GM23338 (cell line): ENCODE data around the gene PCDHB4. TPM values are rescaled to one million over a fixed set of nuclear protein-coding genes. Genes with fewer than 3 reads are reported as not detected.
A peak's percentile ranks its signal among the peaks of the same experiment; 100 is the strongest.

Source experiments
- ATAC-seq: fragments of 200-7000 bp; cut with Tn5 transposase; 3 replicates; pipeline ENCODE4 v1.9.1; 2020
- DNase-seq: peaks from one replicate; pipeline ENCODE4 v3.0.0-alpha.2; 2015; ENCODE audit warnings: low spot score
- H2AFZ ChIP-seq: fragments of 200-600 bp; sonication (generic); 2 replicates; pipeline ENCODE4 v1.8.0; 2016; ENCODE audit warnings: antibody characterized with exemption, mild to moderate bottlenecking, moderate library complexity
- H3F3A ChIP-seq: fragments of 200-600 bp; sonication (generic); replicated peaks from 2 replicates; pipeline ENCODE4 v1.8.0; 2017; ENCODE audit warnings: antibody characterized with exemption, mixed run types, low read depth
- H3K27ac ChIP-seq: fragments of 200-600 bp; sonication (generic); 2 replicates; pipeline ENCODE4 v1.6.1; 2016; ENCODE audit warnings: low read depth
- H3K27me3 ChIP-seq: fragments of 200-600 bp; sonication (generic); 2 replicates; pipeline ENCODE4 v1.8.0; 2016; ENCODE audit warnings: mild to moderate bottlenecking, mixed run types, moderate library complexity; ENCODE audit not compliant: insufficient read depth
- H3K36me3 ChIP-seq: fragments of 200-600 bp; sonication (generic); 2 replicates; pipeline ENCODE4 v1.8.0; 2016; ENCODE audit warnings: mild to moderate bottlenecking; ENCODE audit not compliant: insufficient read depth
- H3K4me1 ChIP-seq: fragments of 200-600 bp; sonication (generic); 2 replicates; pipeline ENCODE4 v1.8.0; 2016; ENCODE audit warnings: mild to moderate bottlenecking, moderate library complexity; ENCODE audit not compliant: insufficient read depth
- H3K4me2 ChIP-seq: fragments of 200-600 bp; sonication (generic); 2 replicates; pipeline ENCODE4 v1.7.1; 2017; ENCODE audit warnings: mixed run types
- H3K4me3 ChIP-seq: fragments of 200-600 bp; sonication (generic); 2 replicates; pipeline ENCODE4 v1.6.1; 2016; ENCODE audit warnings: mixed run types
- H3K79me2 ChIP-seq: fragments of 200-600 bp; sonication (generic); replicated peaks from 2 replicates; pipeline ENCODE4 v1.8.0; 2017; ENCODE audit warnings: mild to moderate bottlenecking; ENCODE audit not compliant: insufficient read depth
- H3K9me2 ChIP-seq: fragments of 200-600 bp; sonication (generic); 2 replicates; pipeline ENCODE4 v1.8.0; 2017; ENCODE audit not compliant: insufficient read depth
- H4K20me1 ChIP-seq: fragments of 200-600 bp; sonication (generic); replicated peaks from 2 replicates; pipeline ENCODE4 v1.8.0; 2017; ENCODE audit warnings: mild to moderate bottlenecking; ENCODE audit not compliant: insufficient read depth
- H3K27ac Mint-ChIP-seq: 2 replicates; pipeline ENCODE4 v1.8.0; 2020; ENCODE audit warnings: inconsistent platforms, mild to moderate bottlenecking, moderate library complexity, mixed read lengths
- H3K27me3 Mint-ChIP-seq: 3 replicates; pipeline ENCODE4 v1.8.0; 2022; ENCODE audit warnings: low read depth, mild to moderate bottlenecking, moderate library complexity, mixed read lengths, inconsistent platforms; ENCODE audit not compliant: insufficient read depth, poor library complexity
- H3K36me3 Mint-ChIP-seq: 3 replicates; pipeline ENCODE4 v1.8.0; 2021; ENCODE audit warnings: low read depth, mild to moderate bottlenecking, inconsistent platforms, moderate library complexity, mixed read lengths
- H3K4me1 Mint-ChIP-seq: 3 replicates; pipeline ENCODE4 v1.8.0; 2020; ENCODE audit warnings: mild to moderate bottlenecking, inconsistent platforms, mixed read lengths
- H3K4me3 Mint-ChIP-seq: 3 replicates; pipeline ENCODE4 v1.8.0; 2021; ENCODE audit warnings: moderate library complexity, mild to moderate bottlenecking, inconsistent platforms, mixed read lengths
- H3K9me3 Mint-ChIP-seq: 3 replicates; pipeline ENCODE4 v1.8.0; 2020; ENCODE audit warnings: moderate library complexity, mild to moderate bottlenecking, inconsistent platforms, mixed read lengths
- CREB1 ChIP-seq: fragments of 250-450 bp; sonication (Bioruptor Pico); IDR thresholded peaks from 2 replicates; pipeline ENCODE4 v1.5.0; 2020; ENCODE audit warnings: low read depth, mild to moderate bottlenecking, moderate library complexity
- ETS1 ChIP-seq: IDR thresholded peaks from 2 replicates; pipeline ENCODE4 v1.6.1; 2016; ENCODE audit warnings: antibody characterized with exemption
- EZH2 ChIP-seq: fragments of 200-600 bp; sonication (generic); IDR thresholded peaks from one replicate; pipeline ENCODE4 v1.8.0; 2017; ENCODE audit warnings: antibody characterized with exemption, mild to moderate bottlenecking, low read depth; ENCODE audit not compliant: unreplicated experiment
- EZH2phosphoT487 ChIP-seq: fragments of 200-600 bp; sonication (generic); IDR thresholded peaks from one replicate; pipeline ENCODE4 v1.8.1; 2018; ENCODE audit warnings: antibody characterized with exemption; ENCODE audit not compliant: unreplicated experiment
- JUNB ChIP-seq: IDR thresholded peaks from one replicate; pipeline ENCODE4 v1.6.1; 2016; ENCODE audit warnings: antibody characterized with exemption; ENCODE audit not compliant: unreplicated experiment
- NANOG ChIP-seq: IDR thresholded peaks from 2 replicates; pipeline ENCODE4 v1.6.1; 2016; ENCODE audit warnings: antibody characterized with exemption, borderline replicate concordance
- POLR2AphosphoS5 ChIP-seq: IDR thresholded peaks from 2 replicates; pipeline ENCODE4 v1.6.1; 2016; ENCODE audit warnings: antibody characterized with exemption, low read depth
- STAT1 ChIP-seq: IDR thresholded peaks from one replicate; pipeline ENCODE4 v1.6.1; 2016; ENCODE audit warnings: antibody characterized with exemption; ENCODE audit not compliant: unreplicated experiment
- ZNF114 ChIP-seq: fragments of 250-450 bp; sonication (Bioruptor Pico); IDR thresholded peaks from 2 replicates; pipeline ENCODE4 v1.5.0; 2020; ENCODE audit warnings: mild to moderate bottlenecking, moderate library complexity
- ZNF331 ChIP-seq: fragments of 250-450 bp; sonication (Bioruptor Pico); IDR thresholded peaks from 2 replicates; pipeline ENCODE4 v1.5.0; 2020; ENCODE audit warnings: low read depth, mild to moderate bottlenecking, moderate library complexity
- polyA plus RNA-seq: library from polyadenylated mRNA; unstranded; fragments of >200 nt; fragmentation: Nextera tagmentation; extraction: Ambion mirVana; gene quantifications from 2 replicates; pipeline ENCODE4 v1.2.1, GENCODE V29; 2016
- total RNA-seq: library from RNA; depleted of rRNA; stranded (reverse); fragments of >200 nt; shearing (Covaris generic); gene quantifications from 2 replicates; pipeline ENCODE4 v1.2.3, GENCODE V29; 2014
- TF ChIP-seq, protein P1 (sequence below), 2 experiments: fragments of 200-600 bp in 1 of 2; sonication (generic) in 1 of 2; conservative IDR thresholded peaks; 2 replicates each; pipeline versions ENCODE4 v1.5.1 to v1.6.1; 2016 to 2017; ENCODE audit warnings: antibody characterized with exemption in 2 of 2, low read depth in 2 of 2, mild to moderate bottlenecking in 2 of 2, moderate library complexity in 1 of 2
- TF ChIP-seq, protein P2 (sequence below): IDR thresholded peaks from one replicate; pipeline ENCODE4 v1.6.1; 2018; ENCODE audit warnings: antibody characterized with exemption; ENCODE audit not compliant: unreplicated experiment
- TF ChIP-seq, protein P3 (sequence below): fragments of 250-450 bp; sonication (Bioruptor Pico); IDR thresholded peaks from 2 replicates; pipeline ENCODE4 v1.5.0; 2020; ENCODE audit warnings: mild to moderate bottlenecking, moderate library complexity

PCDHB4 gene
- total and polyA plus RNA-seq, 2 experiments from 2014 or later, result 1.3 to 2.7 TPM

DNA sequence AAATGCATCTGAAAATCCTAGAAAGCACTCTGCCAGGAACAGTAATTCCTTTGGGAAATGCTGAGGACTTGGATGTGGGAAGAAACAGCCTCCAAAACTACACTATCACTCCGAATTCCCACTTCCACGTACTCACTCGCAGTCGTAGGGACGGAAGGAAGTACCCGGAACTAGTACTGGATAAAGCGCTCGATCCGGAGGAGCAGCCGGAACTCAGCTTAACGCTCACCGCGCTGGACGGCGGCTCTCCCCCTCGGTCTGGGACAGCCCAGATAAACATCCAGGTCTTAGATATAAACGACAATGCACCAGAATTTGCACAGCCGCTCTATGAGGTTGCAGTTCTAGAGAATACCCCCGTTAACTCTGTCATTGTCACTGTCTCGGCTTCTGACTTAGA, 20.6 kb upstream of the PCDHB4 start:
- H3K27me3 Mint-ChIP-seq, result peaks cover 2% of the 10 kb centered on the region
- Histone ChIP-seq H3K4me1 (no peaks in the 10 kb centered on the region), H3K36me3 (no peaks in the 10 kb centered on the region), H3K27ac (no peak overlapping the region), H3K9me2 (no peaks in the 10 kb centered on the region), H3F3A (no peaks in the 10 kb centered on the region), H3K4me2 (peak overlapping the region; percentile 77), H3K27me3 (no peaks in the 10 kb centered on the region), H2AFZ (peak overlapping the region; percentile 3; the same call in 1 of the 2 replicates), H3K4me3 (peak overlapping the region; percentile 60), H4K20me1 (no peaks in the 10 kb centered on the region; the same call in 1 of the 2 replicates), H3K79me2 (peaks cover 38% of the 10 kb centered on the region)
- H3K9me3 Mint-ChIP-seq, result peaks cover 17% of the 10 kb centered on the region; the same call in 2 of the 3 replicates
- no peak for TF ChIP-seq STAT1
- no peak for TF ChIP-seq NANOG
- no peak for TF ChIP-seq ZNF114 (CRISPR knock-in tag)
- TF ChIP-seq CREB1, result no peak
- no peak for TF ChIP-seq EZH2phosphoT487
- TF ChIP-seq, protein P1, sequence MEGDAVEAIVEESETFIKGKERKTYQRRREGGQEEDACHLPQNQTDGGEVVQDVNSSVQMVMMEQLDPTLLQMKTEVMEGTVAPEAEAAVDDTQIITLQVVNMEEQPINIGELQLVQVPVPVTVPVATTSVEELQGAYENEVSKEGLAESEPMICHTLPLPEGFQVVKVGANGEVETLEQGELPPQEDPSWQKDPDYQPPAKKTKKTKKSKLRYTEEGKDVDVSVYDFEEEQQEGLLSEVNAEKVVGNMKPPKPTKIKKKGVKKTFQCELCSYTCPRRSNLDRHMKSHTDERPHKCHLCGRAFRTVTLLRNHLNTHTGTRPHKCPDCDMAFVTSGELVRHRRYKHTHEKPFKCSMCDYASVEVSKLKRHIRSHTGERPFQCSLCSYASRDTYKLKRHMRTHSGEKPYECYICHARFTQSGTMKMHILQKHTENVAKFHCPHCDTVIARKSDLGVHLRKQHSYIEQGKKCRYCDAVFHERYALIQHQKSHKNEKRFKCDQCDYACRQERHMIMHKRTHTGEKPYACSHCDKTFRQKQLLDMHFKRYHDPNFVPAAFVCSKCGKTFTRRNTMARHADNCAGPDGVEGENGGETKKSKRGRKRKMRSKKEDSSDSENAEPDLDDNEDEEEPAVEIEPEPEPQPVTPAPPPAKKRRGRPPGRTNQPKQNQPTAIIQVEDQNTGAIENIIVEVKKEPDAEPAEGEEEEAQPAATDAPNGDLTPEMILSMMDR (conservative IDR thresholded peaks at IDR 0.05; ENCODE audit: low read depth in 2 of 2), result no peak
- TF ChIP-seq, protein P2, sequence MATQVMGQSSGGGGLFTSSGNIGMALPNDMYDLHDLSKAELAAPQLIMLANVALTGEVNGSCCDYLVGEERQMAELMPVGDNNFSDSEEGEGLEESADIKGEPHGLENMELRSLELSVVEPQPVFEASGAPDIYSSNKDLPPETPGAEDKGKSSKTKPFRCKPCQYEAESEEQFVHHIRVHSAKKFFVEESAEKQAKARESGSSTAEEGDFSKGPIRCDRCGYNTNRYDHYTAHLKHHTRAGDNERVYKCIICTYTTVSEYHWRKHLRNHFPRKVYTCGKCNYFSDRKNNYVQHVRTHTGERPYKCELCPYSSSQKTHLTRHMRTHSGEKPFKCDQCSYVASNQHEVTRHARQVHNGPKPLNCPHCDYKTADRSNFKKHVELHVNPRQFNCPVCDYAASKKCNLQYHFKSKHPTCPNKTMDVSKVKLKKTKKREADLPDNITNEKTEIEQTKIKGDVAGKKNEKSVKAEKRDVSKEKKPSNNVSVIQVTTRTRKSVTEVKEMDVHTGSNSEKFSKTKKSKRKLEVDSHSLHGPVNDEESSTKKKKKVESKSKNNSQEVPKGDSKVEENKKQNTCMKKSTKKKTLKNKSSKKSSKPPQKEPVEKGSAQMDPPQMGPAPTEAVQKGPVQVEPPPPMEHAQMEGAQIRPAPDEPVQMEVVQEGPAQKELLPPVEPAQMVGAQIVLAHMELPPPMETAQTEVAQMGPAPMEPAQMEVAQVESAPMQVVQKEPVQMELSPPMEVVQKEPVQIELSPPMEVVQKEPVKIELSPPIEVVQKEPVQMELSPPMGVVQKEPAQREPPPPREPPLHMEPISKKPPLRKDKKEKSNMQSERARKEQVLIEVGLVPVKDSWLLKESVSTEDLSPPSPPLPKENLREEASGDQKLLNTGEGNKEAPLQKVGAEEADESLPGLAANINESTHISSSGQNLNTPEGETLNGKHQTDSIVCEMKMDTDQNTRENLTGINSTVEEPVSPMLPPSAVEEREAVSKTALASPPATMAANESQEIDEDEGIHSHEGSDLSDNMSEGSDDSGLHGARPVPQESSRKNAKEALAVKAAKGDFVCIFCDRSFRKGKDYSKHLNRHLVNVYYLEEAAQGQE, result no peak
- TF ChIP-seq POLR2AphosphoS5, result no peak
- TF ChIP-seq ZNF331 (CRISPR knock-in tag), result no peak
- no peak for TF ChIP-seq EZH2
- TF ChIP-seq, protein P3, sequence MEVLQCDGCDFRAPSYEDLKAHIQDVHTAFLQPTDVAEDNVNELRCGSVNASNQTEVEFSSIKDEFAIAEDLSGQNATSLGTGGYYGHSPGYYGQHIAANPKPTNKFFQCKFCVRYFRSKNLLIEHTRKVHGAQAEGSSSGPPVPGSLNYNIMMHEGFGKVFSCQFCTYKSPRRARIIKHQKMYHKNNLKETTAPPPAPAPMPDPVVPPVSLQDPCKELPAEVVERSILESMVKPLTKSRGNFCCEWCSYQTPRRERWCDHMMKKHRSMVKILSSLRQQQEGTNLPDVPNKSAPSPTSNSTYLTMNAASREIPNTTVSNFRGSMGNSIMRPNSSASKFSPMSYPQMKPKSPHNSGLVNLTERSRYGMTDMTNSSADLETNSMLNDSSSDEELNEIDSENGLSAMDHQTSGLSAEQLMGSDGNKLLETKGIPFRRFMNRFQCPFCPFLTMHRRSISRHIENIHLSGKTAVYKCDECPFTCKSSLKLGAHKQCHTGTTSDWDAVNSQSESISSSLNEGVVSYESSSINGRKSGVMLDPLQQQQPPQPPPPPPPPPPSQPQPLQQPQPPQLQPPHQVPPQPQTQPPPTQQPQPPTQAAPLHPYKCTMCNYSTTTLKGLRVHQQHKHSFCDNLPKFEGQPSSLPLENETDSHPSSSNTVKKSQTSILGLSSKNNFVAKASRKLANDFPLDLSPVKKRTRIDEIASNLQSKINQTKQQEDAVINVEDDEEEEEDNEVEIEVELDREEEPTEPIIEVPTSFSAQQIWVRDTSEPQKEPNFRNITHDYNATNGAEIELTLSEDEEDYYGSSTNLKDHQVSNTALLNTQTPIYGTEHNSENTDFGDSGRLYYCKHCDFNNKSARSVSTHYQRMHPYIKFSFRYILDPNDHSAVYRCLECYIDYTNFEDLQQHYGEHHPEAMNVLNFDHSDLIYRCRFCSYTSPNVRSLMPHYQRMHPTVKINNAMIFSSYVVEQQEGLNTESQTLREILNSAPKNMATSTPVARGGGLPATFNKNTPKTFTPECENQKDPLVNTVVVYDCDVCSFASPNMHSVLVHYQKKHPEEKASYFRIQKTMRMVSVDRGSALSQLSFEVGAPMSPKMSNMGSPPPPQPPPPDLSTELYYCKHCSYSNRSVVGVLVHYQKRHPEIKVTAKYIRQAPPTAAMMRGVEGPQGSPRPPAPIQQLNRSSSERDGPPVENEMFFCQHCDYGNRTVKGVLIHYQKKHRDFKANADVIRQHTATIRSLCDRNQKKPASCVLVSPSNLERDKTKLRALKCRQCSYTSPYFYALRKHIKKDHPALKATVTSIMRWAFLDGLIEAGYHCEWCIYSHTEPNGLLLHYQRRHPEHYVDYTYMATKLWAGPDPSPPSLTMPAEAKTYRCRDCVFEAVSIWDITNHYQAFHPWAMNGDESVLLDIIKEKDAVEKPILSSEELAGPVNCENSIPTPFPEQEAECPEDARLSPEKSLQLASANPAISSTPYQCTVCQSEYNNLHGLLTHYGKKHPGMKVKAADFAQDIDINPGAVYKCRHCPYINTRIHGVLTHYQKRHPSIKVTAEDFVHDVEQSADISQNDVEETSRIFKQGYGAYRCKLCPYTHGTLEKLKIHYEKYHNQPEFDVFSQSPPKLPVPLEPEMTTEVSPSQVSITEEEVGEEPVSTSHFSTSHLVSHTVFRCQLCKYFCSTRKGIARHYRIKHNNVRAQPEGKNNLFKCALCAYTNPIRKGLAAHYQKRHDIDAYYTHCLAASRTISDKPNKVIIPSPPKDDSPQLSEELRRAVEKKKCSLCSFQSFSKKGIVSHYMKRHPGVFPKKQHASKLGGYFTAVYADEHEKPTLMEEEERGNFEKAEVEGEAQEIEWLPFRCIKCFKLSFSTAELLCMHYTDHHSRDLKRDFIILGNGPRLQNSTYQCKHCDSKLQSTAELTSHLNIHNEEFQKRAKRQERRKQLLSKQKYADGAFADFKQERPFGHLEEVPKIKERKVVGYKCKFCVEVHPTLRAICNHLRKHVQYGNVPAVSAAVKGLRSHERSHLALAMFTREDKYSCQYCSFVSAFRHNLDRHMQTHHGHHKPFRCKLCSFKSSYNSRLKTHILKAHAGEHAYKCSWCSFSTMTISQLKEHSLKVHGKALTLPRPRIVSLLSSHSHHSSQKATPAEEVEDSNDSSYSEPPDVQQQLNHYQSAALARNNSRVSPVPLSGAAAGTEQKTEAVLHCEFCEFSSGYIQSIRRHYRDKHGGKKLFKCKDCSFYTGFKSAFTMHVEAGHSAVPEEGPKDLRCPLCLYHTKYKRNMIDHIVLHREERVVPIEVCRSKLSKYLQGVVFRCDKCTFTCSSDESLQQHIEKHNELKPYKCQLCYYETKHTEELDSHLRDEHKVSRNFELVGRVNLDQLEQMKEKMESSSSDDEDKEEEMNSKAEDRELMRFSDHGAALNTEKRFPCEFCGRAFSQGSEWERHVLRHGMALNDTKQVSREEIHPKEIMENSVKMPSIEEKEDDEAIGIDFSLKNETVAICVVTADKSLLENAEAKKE (CRISPR knock-in tag), result no peak
- no peak for TF ChIP-seq ETS1
- no peak for TF ChIP-seq JUNB
- DNase-seq (peak; percentile 38), ATAC-seq (peak; percentile 67)
- H3K4me3 Mint-ChIP-seq, result peak overlapping the region; percentile 73
- peaks cover 53% of the 10 kb centered on the region for H3K36me3 Mint-ChIP-seq
- peaks cover 2% of the 10 kb centered on the region; the same call in 1 of the 3 replicates for H3K4me1 Mint-ChIP-seq
- H3K27ac Mint-ChIP-seq, result no peak overlapping the region; the same call in 1 of the 2 replicates
